Muscle of leg (tissue), 11 donors: ENCODE results near the gene TRAK1. TPM values are rescaled to one million over a fixed set of nuclear protein-coding genes. Genes with fewer than 3 reads are reported as not detected.
"Not testable (repeated sequence)": the region's sequence is repeated elsewhere in the genome, so short reads cannot be mapped to it uniquely, and the experiment has no call there.

Experiments used
- DNase-seq: peaks from one replicate; pipeline ENCODE4 v3.0.0; 2013
- H3K27ac ChIP-seq: one replicate; pipeline ENCODE4 v1.5.1; 2013; ENCODE audit warnings: mild to moderate bottlenecking, low read length, control low read depth
- H3K27me3 ChIP-seq: one replicate; pipeline ENCODE4 v1.6.1; 2013; ENCODE audit warnings: low read length; ENCODE audit not compliant: control insufficient read depth, insufficient read depth
- H3K36me3 ChIP-seq: one replicate; pipeline ENCODE4 v1.6.1; 2013; ENCODE audit warnings: low read length; ENCODE audit not compliant: control insufficient read depth, insufficient read depth
- H3K4me1 ChIP-seq: one replicate; pipeline ENCODE4 v1.6.1; 2013; ENCODE audit warnings: low read length; ENCODE audit not compliant: control insufficient read depth, insufficient read depth
- H3K4me3 ChIP-seq: one replicate; pipeline ENCODE4 v1.5.1; 2013; ENCODE audit warnings: low read length, control low read depth
- H3K9me3 ChIP-seq: replicated peaks from 2 replicates; pipeline ENCODE4 v1.6.1; 2013; ENCODE audit warnings: low read depth, low read length; ENCODE audit not compliant: control insufficient read depth
- WGBS: methylation state at CpG from one replicate; pipeline ENCODE4 v1.1.5; 2013; ENCODE audit warnings: missing lambda C conversion rate; ENCODE audit not compliant: insufficient coverage; 5-methylcytosine and 5-hydroxymethylcytosine counted together
- polyA plus RNA-seq, 8 donors: library from polyadenylated mRNA; unstranded; fragments of 120-200 nt; gene quantifications; one replicate each; pipeline versions ENCODE4 v1.2.1 to v1.2.3, GENCODE V29; 2013; ENCODE audit warnings: inconsistent platforms in 1 of 8, low replicate concordance in 1 of 8; ENCODE audit not compliant: insufficient read length in 8 of 8, insufficient read depth in 1 of 8
- total RNA-seq: library from RNA; stranded (reverse); fragments of 120-200 nt; gene quantifications from one replicate; pipeline ENCODE4 v1.2.4, GENCODE V29; 2013

Gene TRAK1
- total and polyA plus RNA-seq, 9 donors: 62.6 to 117 (median 84.2) TPM

DNA sequence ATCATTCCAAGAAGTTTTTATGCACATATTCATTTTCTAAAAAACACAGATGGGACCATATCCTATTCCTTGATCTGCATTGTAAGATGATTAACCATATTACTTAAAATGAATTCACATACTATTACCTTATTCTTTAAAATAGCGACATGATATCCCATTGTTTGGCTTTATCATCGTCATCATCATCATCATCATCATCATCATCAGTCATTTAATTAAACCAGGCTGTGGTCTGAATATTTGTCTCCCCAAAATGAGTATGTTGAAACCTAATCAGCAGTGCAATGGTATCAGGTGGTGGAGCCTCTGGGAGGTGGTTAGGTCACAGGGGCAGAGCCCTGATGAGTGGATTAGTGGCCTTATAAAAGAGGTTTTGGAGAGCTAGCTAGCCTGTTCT, 4.4 kb downstream of the TRAK1 start:
- H3K27ac ChIP-seq: no peak overlapping the region
- H3K4me1 ChIP-seq: peaks cover 49% of the 10 kb centered on the region
- DNase-seq: no peak
- no peak overlapping the region for H3K4me3 ChIP-seq
- peaks cover 25% of the 10 kb centered on the region for H3K36me3 ChIP-seq
- no peaks in the 10 kb centered on the region for H3K9me3 ChIP-seq
- WGBS: no CpG with 5 or more reads among the region's 2 CpGs
- H3K27me3 ChIP-seq: no peaks in the 10 kb centered on the region

DNA sequence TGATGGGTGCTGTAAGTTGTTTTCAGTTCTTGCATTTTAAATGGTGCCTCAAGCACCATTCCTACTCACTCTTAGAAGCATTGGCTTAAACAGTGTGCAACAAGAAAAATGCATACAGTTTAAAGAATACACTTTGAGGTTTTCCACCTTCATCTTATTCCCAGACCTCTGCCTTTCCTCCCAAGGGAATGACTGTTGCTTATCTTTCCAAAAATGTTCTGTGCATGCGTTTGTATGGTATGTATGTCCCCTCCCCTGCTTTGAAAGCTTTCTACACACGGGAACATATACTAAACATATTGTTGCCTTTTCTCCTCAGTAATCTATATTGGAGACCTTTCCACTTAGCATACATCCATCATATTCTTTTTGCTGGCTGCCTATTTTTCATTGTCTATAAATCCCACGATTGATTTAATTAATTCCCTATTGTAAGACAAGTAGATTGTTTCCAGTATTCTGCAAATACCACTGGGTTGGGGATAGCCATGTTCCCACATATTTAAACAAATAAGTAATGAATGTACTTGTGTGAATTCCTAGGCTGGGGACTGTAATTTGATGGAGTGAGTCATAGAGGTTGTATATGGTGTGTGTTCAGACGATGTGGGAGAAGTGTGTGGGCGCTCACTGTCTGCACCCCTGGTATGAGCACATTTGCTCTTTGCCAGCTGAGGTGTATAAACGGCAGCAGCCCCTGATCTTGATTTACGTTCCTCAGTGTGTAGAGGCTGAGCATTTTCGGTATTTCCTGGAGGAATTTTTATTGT, 5.8 kb downstream of the TRAK1 start:
- peaks cover 42% of the 10 kb centered on the region for H3K4me1 ChIP-seq
- no peaks in the 10 kb centered on the region for H3K27me3 ChIP-seq
- peak overlapping the region; percentile 22 for H3K27ac ChIP-seq
- H3K36me3 ChIP-seq: peaks cover 12% of the 10 kb centered on the region
- WGBS: 10% methylated on average over 2 of the region's 8 CpGs
- no peak for DNase-seq
- H3K4me3 ChIP-seq: no peak overlapping the region
- H3K9me3 ChIP-seq: no peaks in the 10 kb centered on the region

DNA sequence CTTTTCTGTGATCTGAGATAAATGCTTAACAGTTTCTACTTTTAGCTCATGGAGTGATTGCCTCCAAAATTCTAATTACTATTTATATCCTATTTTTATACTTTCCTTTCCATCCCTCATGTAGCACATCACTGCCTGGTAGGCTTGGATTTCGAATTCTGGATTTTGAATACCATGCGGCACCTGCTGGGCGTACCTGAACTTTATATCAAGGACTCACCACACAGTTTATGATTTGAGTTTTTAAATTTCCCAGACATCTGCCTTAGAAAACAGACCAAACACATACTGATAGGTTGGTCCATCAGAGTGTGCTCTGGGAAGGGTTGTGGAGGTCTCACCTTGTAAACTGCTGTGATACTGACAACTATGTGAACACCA, 6.4 kb downstream of the TRAK1 start:
- no CpG with 5 or more reads among the region's 3 CpGs for WGBS
- Histone ChIP-seq H3K4me3 (no peak overlapping the region), H3K4me1 (peaks cover 44% of the 10 kb centered on the region), H3K27ac (peak overlapping the region; percentile 22), H3K27me3 (no peaks in the 10 kb centered on the region), H3K9me3 (no peaks in the 10 kb centered on the region), H3K36me3 (peaks cover 9% of the 10 kb centered on the region)
- DNase-seq: no peak

DNA sequence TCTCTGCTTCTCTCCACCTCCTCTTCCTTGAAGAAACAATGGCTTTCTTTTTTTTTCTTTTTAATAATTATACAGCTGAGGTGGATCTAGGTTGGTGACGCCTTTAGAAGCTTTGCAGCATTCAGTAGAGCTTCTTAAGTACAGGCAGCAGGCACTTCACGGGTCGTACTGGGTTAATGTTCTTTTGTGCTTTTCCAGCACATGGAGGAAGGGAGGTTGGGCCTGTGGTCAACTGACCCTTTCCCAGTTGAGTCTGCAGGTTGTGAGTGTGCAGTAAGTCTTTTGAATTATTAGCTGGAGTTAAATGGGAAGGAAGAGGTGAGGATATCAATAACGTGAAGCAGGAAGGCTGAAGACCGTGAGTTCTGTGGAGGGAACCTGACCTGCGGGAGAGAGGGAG, 7.0 kb downstream of the TRAK1 start:
- peak overlapping the region; percentile 9 for H3K27ac ChIP-seq
- DNase-seq: no peak
- 55% methylated on average over 3 of the region's 6 CpGs for WGBS
- no peaks in the 10 kb centered on the region for H3K27me3 ChIP-seq
- H3K4me1 ChIP-seq: peaks cover 46% of the 10 kb centered on the region
- H3K9me3 ChIP-seq: no peaks in the 10 kb centered on the region
- no peak overlapping the region for H3K4me3 ChIP-seq
- peaks cover 9% of the 10 kb centered on the region for H3K36me3 ChIP-seq

DNA sequence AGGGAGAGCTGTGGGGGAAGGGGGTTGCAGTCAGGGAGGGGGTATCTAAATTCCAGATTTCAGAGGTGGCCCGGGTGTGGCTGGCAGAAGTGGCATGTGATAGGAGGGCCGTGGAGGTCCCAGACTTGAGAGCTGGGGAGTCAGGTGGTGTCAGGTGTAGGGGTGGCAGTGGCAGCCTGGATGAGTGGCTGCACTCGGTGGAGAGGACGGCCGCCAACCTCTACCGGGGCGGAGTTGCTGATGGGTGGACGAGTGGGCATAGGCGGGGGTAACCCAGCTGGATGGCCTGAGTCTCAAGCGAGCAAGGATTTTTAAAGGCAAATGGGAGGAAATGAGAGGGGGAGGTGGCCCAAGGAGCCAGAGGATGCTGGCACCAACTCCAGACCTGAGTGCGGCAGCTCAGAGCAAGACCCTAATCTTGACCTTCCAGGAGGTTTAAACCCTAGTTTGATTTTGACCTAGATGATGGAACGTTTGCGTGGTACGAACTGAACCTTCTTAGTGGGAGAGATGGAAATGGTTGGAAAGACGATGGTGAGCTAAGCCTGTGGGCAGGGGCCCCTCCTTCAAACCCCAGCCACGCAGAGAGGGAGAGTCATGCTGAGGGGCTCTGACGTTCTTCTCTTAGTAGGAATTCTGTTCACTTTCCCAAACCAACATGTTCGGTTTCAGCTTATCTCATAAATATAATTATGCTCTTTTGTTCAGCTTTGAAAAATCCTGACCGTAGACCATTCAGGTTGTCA, 8.0 kb downstream of the TRAK1 start:
- WGBS: 81% methylated on average over 15 of the region's 19 CpGs

DNA sequence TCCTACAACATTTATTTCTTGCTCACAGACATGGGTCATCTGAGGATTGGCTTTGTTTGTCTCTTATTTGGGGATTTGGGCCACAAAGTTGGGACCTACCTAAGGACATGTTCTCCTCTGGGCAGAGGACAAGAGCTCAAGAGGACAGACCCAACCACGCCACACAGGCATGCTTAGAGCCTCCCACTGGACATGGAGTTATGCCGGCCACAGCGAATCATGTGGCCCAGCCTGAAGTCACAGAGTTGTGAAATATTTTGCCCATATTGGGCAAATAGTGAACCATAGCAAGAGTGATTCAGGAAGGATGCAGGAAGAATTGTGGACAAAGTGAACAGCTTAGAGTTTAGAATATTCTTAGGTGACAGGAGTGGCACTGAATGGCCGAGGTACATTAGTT, 9.9 kb downstream of the TRAK1 start:
- no peak overlapping the region for H3K27ac ChIP-seq
- DNase-seq: peak; percentile 44
- peaks cover 38% of the 10 kb centered on the region for H3K4me1 ChIP-seq

More for the DNA sequence above, 8.0 kb downstream of the TRAK1 start:
- Histone ChIP-seq H3K4me1 (peaks cover 40% of the 10 kb centered on the region), H3K27ac (peak overlapping the region; percentile 69), H3K4me3 (no peak overlapping the region), H3K36me3 (peaks cover 14% of the 10 kb centered on the region), H3K9me3 (no peaks in the 10 kb centered on the region), H3K27me3 (no peaks in the 10 kb centered on the region)
- DNase-seq: no peak

DNA sequence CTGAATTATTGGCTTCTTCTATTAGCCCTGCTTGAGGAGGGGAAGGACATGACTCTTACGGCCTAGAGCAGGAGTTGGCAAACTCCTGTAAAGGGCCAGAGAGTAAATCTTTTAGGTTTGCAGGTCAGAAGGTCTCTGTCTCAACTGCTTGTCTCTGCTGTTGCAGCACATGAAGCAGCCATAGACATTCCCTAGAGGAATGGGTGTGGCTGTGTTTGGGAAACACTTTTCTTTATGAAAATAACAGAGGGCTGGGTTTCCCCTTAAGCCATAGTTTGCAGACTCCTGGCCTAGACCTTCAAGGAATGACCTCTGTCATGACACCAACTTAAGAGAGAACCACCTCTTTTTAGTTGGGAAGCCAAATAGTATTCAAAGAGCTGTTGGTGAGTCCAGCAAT, 10.3 kb downstream of the TRAK1 start:
- H3K4me1 ChIP-seq: peaks cover 37% of the 10 kb centered on the region

More for the DNA sequence above, 9.9 kb downstream of the TRAK1 start:
- no peaks in the 10 kb centered on the region for H3K27me3 ChIP-seq
- peaks cover 13% of the 10 kb centered on the region for H3K36me3 ChIP-seq
- H3K9me3 ChIP-seq: no peaks in the 10 kb centered on the region
- 63% methylated on average over 2 of the region's 4 CpGs for WGBS
- no peak overlapping the region for H3K4me3 ChIP-seq

DNA sequence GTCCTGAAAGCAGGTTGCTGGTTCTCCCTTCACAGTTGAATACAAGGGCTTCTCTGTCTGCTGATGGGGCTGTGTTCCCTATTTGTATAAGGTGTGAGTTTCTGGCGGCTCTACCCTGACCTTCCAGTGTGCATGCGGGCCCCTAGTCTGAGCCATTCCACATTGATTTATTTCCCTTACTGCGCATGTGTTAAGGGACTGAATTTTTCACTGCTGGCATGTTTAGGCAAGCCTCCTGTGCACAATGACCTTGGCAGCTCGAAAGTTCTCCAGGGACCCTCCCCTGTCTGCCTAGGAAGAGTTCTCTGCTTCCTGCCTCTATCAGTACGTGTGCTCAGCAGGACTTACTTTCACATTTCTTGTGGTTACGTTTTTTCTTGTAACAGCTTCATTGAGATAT, 11.4 kb downstream of the TRAK1 start:
- peaks cover 13% of the 10 kb centered on the region for H3K36me3 ChIP-seq
- H3K27me3 ChIP-seq: no peaks in the 10 kb centered on the region
- H3K4me1 ChIP-seq: peaks cover 31% of the 10 kb centered on the region
- peak overlapping the region; percentile 42 for H3K27ac ChIP-seq
- WGBS: 20% methylated on average over 2 of the region's 6 CpGs
- DNase-seq: no peak
- peaks cover 2% of the 10 kb centered on the region for H3K9me3 ChIP-seq
- H3K4me3 ChIP-seq: no peak overlapping the region

More for the DNA sequence above, 10.3 kb downstream of the TRAK1 start:
- Histone ChIP-seq H3K36me3 (peaks cover 13% of the 10 kb centered on the region), H3K9me3 (no peaks in the 10 kb centered on the region), H3K27me3 (no peaks in the 10 kb centered on the region), H3K4me3 (no peak overlapping the region), H3K27ac (peak overlapping the region; percentile 26)
- WGBS: no CpG with 5 or more reads among the region's 1 CpG
- DNase-seq: peak; percentile 47

DNA sequence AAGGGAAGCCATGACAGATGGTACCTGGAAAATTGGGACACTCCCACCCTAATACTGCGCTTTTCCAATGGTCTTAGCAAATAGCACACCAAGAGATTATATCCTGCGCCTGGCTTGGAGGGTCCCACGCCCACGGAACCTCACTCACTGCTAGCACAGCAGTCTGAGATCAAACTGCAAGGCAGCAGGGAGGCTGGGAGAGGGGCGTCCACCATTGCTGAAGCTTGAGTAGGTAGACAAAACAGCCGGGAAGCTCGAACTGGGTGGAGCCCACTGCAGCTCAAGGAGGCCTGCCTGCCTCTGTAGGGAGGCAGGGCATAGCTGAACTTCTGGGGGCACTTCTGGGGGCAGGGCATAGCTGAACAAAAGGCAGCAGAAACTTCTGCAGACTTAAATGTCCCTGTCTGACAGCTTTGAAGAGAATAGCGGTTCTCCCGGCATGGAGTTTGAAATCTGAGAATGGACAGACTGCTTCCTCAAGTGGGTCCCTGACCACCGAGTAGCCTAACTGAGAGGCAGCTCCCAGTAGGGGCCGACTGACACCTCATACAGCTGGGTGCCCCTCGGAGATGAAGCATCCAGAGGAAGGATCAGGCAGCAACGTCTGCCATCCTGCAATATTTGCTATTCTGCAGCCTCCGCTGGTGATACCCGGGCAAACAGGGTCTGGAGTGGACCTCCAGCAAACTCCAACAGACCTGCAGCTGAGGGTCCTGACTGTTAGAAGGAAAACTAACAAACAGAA, 12.9 kb downstream of the TRAK1 start:
- 95% methylated on average over 14 of the region's 15 CpGs for WGBS
- peaks cover 16% of the 10 kb centered on the region for H3K4me1 ChIP-seq
- H3K9me3 ChIP-seq, H3K4me3 ChIP-seq, H3K27ac ChIP-seq, H3K27me3 ChIP-seq, DNase-seq: not testable (repeated sequence)
- peaks cover 13% of the 10 kb centered on the region for H3K36me3 ChIP-seq

DNA sequence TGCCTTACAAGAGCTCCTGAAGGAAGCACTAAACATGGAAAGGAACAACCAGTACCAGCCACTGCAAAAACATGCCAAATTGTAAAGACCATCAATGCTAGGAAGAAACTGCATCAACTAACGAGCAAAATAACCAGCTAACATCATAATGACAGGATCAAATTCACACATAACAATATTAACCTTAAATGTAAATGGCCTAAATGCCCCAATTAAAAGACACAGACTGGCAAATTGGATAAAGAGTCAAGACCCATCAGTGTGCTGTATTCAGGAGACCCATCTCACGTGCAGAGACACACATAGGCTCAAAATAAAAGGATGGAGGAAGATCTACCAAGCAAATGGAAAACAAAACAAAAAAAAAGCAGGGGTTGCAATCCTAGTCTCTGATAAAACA, 14.8 kb downstream of the TRAK1 start:
- H3K4me3 ChIP-seq, H3K27me3 ChIP-seq, H3K9me3 ChIP-seq, H3K27ac ChIP-seq, DNase-seq, H3K4me1 ChIP-seq: not testable (repeated sequence)
- H3K36me3 ChIP-seq: peaks cover 13% of the 10 kb centered on the region
- no CpG with 5 or more reads among the region's 2 CpGs for WGBS
